KBM-7 (cell line): ENCODE data around the gene ATAT1.
"Not testable (repeated sequence)": the region's sequence is repeated elsewhere in the genome, so short reads cannot be mapped to it uniquely, and the experiment has no call there.

ENCODE experiments used
- DNase-seq: peaks from one replicate; pipeline ENCODE4 v3.0.0-alpha.2; 2015
- in situ Hi-C: fragments of 300-500 bp; cut with MboI; formaldehyde crosslinking; loops from 2 replicates; pipeline ENCODE4 v1.14.3; 2020; ENCODE audit warnings: low sequenced_read_pairs, low pct_unique_long_range_greater_than_20kb, mixed read lengths

Gene ATAT1

GRCh38 chr6:30645989-30646388 is 19.3 kb downstream of the ATAT1 start:
- no peak for DNase-seq
- in situ Hi-C loops: no loop called here

- in situ Hi-C loops: no loop called here
- DNase-seq: peak; percentile 86
These were observed 20.0 kb downstream of the ATAT1 start, which contains the start of gene C6orf136 for GRCh38 chr6:30646450-30647241. Gene C6orf136, plus strand, starts transcription at chr6:30647133. Its CDS starts 99 bp downstream, at chr6:30647232.

GRCh38 chr6:30647242-30648116 is 20.8 kb downstream of the ATAT1 start:
- DNase-seq: peak; percentile 78

GRCh38 chr6:30651143-30651542 is 24.5 kb downstream of the ATAT1 start:
- no peak for DNase-seq
- in situ Hi-C loops: no loop called here

More at GRCh38 chr6:30647242-30648116, 20.8 kb downstream of the ATAT1 start:
- in situ Hi-C loops: no loop called here

GRCh38 chr6:30654798-30655742 is 28.4 kb downstream of the ATAT1 start:
- no peak for DNase-seq

GRCh38 chr6:30655743-30656094 is 29.0 kb downstream of the ATAT1 start:
- in situ Hi-C loops: no loop called here

More at GRCh38 chr6:30654798-30655742, 28.4 kb downstream of the ATAT1 start:
- in situ Hi-C loops: no loop called here

GRCh38 chr6:30656513-30656912 is 29.8 kb downstream of the ATAT1 start:
- in situ Hi-C loops: no loop called here
- DNase-seq: peak; percentile 36

More at GRCh38 chr6:30655743-30656094, 29.0 kb downstream of the ATAT1 start:
- DNase-seq: no peak

GRCh38 chr6:30657454-30657853 is 30.8 kb downstream of the ATAT1 start:
- in situ Hi-C loops: no loop called here
- DNase-seq: no peak

GRCh38 chr6:30657922-30658321 is 31.2 kb downstream of the ATAT1 start:
- in situ Hi-C loops, DNase-seq: not testable (repeated sequence)

GRCh38 chr6:30664994-30665767 is 38.5 kb downstream of the ATAT1 start:
- in situ Hi-C loops: no loop called here

GRCh38 chr6:30666300-30666699 is 39.6 kb downstream of the ATAT1 start:
- in situ Hi-C loops, DNase-seq: not testable (repeated sequence)

More at GRCh38 chr6:30664994-30665767, 38.5 kb downstream of the ATAT1 start:
- DNase-seq: no peak

GRCh38 chr6:30670760-30671527 is 44.3 kb downstream of the ATAT1 start:
- in situ Hi-C loops: loop anchor here (10.0 kb wide), 1 partner anchor 54 kb away; the partner anchor contains the start of gene TUBB

GRCh38 chr6:30672445-30673253 is 46.0 kb downstream of the ATAT1 start, which contains the start of gene DHX16:
Gene DHX16, minus strand, starts transcription at chr6:30673006. Its CDS starts 165 bp downstream, at chr6:30672841.
- peak; percentile 97 for DNase-seq
- in situ Hi-C loops: loop anchor here (10.0 kb wide), 1 partner anchor 52 kb away; the partner anchor contains the start of gene TUBB

More at GRCh38 chr6:30670760-30671527, 44.3 kb downstream of the ATAT1 start:
- DNase-seq: no peak

GRCh38 chr6:30676660-30677285 is 50.1 kb downstream of the ATAT1 start:
- in situ Hi-C loops: loop anchor here (10.0 kb wide), 1 partner anchor 48 kb away; the partner anchor contains the start of gene TUBB
- DNase-seq: no peak

GRCh38 chr6:30678964-30679726 is 52.5 kb downstream of the ATAT1 start:
- DNase-seq: peak; percentile 94
- in situ Hi-C loops: loop anchor here (10.0 kb wide), 1 partner anchor 46 kb away; the partner anchor contains the start of gene TUBB
